SKM-1 (cell line): ENCODE data around the gene PRKN.

Source experiments
- DNase-seq: peaks from one replicate; lab custom pipeline; 2025; ENCODE audit not compliant: unreplicated experiment; lab: John Stamatoyannopoulos, UW

The PRKN gene

GRCh38 chr6:162200945-162201690, 526.4 kb downstream of the PRKN start:
- DNase-seq, result no peak

DNA sequence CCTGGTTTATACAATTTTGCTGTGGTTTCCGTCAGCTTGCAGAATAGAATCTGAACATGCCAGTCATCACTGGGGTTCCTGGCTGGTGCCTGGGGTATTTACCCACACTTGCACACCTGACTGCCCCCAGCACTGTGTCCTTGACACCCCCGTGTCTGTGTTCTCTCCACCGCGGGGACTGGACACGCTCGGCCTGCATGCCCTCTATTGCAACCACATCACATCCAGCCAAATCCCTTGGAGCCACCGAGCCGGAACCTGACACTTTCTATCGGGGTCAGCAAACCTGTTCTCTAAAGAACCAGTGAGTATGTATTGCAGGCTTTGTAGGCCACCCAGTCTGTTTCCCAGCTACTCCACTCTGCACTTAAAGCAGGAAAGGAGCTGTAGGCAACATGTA, 527.5 kb downstream of the PRKN start:
- no peak for DNase-seq

- DNase-seq, result no peak
Measured at GRCh38 chr6:162198925-162199324, 528.6 kb downstream of the PRKN start.

DNA sequence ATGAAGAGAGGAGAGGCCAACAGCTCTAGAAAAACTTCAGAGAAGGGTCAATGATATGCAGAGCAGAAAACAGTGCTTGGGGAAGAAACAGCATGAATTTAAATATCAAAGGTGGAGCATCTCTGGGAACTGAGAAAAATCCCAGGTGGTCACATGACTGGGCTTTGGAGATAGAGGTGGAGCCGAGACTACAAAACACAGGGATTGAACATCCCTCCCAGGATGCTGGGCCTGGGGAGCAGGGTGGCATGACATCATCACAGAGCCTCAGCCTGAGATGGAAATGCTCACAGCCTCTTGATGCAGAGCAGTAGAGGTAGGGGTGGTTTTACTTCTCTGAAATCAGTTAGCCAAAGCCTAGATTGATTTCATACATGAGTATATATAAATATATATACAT, 529.5 kb downstream of the PRKN start:
- DNase-seq, result no peak

DNA sequence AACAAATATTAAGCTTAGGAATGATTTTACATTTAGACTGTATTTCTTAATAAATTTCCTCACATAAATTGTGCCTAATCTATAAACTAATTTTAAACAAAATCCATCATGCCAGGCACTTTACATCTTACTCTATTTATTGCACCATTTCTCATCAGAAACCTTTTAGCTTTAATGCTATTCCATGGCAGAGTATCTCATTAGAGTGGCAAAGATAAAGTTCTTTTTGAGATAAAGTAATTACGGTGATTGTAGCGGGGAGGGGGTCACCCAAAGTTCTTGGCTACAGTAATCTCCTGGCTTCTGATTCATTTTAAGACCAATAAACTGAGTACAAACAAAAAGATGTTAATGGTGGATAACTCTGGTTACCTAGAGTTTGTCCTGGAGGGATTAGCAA, 532.1 kb downstream of the PRKN start:
- no peak for DNase-seq

- DNase-seq, result no peak
Measured at GRCh38 chr6:162190981-162191380, 536.6 kb downstream of the PRKN start.

DNA sequence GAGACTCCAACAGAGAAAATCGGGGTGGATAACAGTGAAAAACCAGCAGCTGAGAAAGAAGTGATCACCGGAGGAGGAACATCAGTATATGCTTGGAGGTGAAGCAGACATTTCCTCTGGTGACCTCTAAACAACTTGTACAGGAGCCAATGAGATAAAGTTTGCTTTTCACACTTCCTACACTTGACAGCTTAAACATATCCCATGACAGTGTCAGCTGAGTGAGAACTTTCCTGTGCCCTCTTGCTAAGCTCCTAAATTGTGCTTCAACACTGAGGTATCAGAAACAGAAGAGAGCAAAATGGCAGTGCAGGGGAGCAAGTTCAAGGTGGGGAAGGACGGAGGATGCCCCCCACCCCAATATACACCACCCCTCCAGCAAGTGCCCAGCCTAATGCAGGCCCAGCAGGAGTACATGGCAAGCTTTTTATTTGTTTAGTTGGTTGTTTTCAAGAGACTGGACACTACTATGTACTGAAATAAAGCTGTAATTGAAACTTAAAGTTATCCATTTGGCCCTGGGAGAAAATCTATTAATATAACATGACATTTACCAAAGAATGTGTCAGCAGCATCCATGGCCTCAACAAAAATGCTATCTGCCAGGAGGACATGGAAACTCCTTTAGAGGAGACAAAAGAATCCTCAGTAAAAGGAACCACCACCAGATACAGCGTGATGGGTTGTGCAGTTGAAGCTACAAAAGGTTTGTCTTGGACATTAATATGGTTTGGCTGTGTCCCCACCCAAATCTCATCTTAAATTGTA, 540.2 kb downstream of the PRKN start:
- DNase-seq, result no peak

DNA sequence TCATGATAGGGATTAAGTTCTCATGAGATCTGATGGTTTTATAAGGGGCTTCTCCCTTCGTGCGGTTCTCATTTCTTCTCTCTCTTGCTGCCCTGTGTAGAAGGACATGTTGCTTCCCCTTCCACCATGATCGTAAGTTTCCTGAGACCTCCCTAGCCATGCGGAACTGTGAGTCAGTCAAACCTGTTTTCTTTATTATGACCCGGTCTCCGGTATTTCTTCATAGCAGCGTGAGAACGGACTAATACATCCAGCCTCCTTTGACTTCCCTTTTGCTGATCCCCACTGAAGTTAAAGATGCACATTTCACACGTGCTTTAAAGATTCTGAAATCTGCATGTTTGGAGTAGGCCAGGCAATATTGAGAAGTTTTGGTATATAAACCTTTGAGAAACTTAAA, 543.1 kb downstream of the PRKN start:
- no peak for DNase-seq

DNA sequence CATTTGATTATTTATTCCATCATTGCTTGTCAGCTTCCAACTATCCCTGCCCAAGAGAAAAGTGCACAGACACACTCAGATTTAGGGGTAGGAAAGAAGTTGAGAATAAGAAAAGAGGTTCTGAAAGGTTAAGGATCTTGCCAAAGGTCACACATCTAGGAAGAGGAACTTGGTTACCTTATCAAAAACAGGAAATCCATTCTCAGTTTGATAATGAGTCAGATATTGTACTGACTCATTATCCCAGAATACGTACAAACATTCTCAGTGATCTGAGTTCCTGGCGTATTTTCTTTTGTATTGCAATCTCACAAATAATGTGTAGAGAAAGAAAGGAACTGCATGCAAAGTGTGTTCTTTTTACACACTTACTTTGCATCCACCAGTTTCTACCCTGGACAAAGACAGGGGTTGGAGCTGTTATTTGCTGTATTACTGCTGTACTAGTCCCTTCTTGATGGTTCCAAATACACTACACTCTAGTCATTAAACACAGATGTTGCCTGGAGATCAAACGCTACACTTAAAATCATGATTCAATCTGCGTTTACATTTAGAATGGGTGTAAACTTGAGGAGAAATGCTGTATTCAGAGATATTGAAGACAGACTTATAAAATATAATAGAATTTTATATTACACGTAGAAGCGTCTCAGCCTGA, 545.7 kb downstream of the PRKN start:
- DNase-seq, result peak; percentile 48

DNA sequence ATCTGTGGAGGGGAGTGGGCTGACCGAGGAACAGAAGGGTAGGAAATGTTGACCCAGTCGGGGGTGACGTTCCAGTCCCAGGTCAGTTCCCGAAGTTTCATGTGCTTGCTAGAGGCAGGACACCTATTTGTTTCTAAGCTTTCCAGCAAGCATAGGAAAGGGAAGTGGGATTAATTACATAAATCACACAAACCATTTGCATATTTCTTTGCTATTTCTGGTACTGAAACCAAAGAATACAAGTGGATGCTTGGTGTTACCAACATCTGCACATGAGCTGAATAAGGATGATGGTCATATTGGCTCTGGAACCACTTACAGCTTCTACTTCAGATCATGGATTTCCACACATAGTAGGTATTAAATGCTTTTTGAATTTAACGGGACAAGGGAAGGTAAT, 546.5 kb downstream of the PRKN start:
- no peak for DNase-seq

DNA sequence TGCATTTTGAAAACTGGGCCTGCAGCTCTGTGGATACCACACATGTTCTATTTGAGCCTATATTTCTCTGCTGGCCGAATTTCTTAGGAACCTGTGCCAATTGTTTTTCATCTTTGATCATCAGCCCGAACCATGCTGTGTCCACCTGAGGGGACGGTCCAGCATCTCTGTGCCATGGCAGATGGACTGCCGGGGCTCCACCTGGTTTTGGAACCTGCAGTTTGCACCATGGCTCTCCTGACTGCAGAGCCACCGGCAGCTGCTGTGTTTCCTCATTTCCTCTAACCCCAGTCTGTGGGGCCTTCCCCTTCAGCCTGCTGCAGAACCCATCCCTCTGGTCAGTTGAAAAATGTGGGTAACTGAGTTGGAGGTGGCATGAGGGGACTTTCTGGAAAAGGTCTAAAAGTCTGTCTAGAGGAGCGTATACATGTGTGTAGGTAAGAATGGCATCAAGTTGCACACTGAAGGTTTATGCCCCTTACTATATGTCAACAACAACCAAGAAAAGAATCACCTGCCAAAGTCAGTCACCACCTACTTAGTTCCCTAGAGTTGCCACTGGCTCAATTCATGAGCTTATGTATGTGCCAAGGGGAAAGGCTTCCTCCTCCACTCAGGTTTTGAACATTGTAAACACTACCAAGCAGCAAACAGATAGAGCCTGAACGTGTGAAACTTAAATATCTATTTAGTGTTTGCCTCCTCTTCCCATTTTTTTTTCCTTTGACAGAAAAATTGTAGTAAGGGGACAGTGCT, 548.2 kb downstream of the PRKN start:
- DNase-seq, result peak; percentile 27

GRCh38 chr6:162178666-162179065, 548.9 kb downstream of the PRKN start:
- DNase-seq, result no peak

- no peak for DNase-seq
Measured at GRCh38 chr6:162178266-162178665, 549.3 kb downstream of the PRKN start.

GRCh38 chr6:162177746-162178145, 549.8 kb downstream of the PRKN start:
- DNase-seq, result no peak

GRCh38 chr6:162173466-162173865, 554.1 kb downstream of the PRKN start:
- DNase-seq, result no peak

GRCh38 chr6:162165479-162165878, 562.1 kb downstream of the PRKN start:
- no peak for DNase-seq

DNA sequence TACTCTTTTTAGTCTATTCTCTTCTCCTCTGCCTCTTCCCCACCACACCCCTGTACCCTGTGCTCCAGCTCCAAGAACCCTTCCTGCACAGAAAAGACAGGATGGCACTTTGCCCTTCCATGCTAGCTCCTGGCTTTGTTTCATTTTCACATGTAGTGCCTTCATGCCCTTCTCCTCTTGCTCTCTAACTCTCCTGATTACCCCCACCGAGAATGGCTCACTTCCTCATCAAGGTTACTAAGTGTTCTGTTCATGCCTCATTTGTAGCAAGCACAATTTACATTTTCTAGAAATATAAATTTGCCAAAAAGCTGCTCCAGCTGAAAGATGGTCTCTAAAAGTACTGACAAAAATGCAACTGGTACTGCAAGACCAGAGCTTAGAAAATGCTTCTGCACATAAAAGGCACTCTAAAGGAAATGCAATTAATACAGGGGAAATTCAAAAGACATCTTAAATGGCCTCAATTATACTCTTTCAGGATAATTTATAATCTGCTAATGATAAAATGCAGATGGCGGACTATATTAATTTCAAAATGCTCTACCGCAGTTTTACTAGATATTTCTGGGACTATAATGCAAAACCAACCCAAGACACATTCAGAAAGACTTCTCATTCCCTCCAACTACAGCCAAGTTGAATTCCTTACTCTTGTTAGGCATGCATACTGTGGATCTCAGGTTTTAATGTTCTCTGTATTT, 570.2 kb downstream of the PRKN start:
- DNase-seq, result no peak

GRCh38 chr6:162156146-162156545, 571.4 kb downstream of the PRKN start:
- DNase-seq, result no peak

DNA sequence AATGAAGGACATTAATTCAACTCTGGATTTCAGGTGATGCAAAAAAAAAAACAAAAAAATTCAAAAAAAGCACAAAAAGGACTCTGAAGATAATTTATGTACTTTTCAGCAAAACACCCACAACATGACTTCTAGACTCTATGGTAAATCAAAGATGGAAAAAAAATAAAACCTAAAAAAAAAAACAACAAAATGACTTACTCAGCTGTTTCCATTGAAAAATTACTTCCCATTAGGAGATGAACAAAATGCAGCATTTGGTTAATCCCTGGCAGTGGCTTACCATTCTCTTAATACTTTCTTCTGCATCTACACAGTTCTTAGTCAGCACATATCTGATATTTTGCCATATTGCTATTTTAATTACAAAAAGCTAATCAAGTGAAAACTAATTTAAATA, 572.6 kb downstream of the PRKN start:
- no peak for DNase-seq

DNA sequence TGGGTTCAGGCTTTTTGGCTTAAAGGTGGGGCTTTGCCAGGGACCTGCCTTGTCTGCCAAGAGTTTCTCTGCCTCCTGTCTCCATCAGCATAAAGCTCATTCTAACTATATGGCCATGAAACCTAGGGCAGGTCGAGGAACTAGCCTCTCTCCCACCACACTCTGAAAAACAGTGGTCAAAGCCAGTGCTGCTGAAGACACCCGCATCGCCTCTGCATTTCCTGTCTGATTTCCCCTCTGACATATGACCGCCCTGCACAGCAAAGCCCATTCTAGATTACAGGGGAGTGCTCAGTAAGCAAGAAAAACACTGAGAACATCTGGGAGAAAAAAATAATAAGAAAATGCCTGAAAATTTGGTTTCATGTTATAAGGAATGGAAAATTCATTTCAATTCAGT, 573.6 kb downstream of the PRKN start:
- DNase-seq, result no peak

GRCh38 chr6:162153120-162153519, 574.4 kb downstream of the PRKN start:
- DNase-seq, result no peak
